HTR-8/SVneo (cell line): ENCODE results near the gene KLHL25.
"Not testable (repeated sequence)": the region's sequence is repeated elsewhere in the genome, so short reads cannot be mapped to it uniquely, and the experiment has no call there.

Experiments
- DNase-seq: peaks from one replicate; pipeline ENCODE4 v3.0.0; 2011; ENCODE audit warnings: low spot score, mixed read lengths; ENCODE audit not compliant: insufficient read length
- FAIRE-seq: peaks from 2 replicates; lab custom pipeline; 2011; peaks lifted over from hg19 to GRCh38; lab: Jason Lieb, UNC

KLHL25 gene

GRCh38 chr15:85810075-85810474 is 15.3 kb upstream of the KLHL25 start:
- no peak for DNase-seq
- no peak for FAIRE-seq

GRCh38 chr15:85805420-85805819 is 10.7 kb upstream of the KLHL25 start:
- DNase-seq (no peak), FAIRE-seq (no peak)

- no peak for FAIRE-seq
- DNase-seq: no peak
Observed at GRCh38 chr15:85804481-85805170, 9.9 kb upstream of the KLHL25 start.

- DNase-seq, FAIRE-seq: not testable (repeated sequence)
Observed at GRCh38 chr15:85802617-85803016, 7.9 kb upstream of the KLHL25 start.

GRCh38 chr15:85800478-85801123 is 5.9 kb upstream of the KLHL25 start:
- FAIRE-seq (no peak), DNase-seq (peak; percentile 61)

GRCh38 chr15:85796371-85796770 is 1.6 kb upstream of the KLHL25 start:
- FAIRE-seq, DNase-seq: not testable (repeated sequence)

GRCh38 chr15:85795337-85796305 is 896 bp upstream of the KLHL25 start:
- DNase-seq (no peak), FAIRE-seq (no peak)

- no peak for FAIRE-seq
- DNase-seq: no peak
Observed at GRCh38 chr15:85793641-85794597, 806 bp downstream of the KLHL25 start.

GRCh38 chr15:85792912-85793590 is 1.7 kb downstream of the KLHL25 start:
- DNase-seq (no peak), FAIRE-seq (no peak)

- no peak for DNase-seq
- no peak for FAIRE-seq
Observed at GRCh38 chr15:85792102-85792731, 2.5 kb downstream of the KLHL25 start.

- FAIRE-seq: no peak
Observed at GRCh38 chr15:85789496-85789875, 5.2 kb downstream of the KLHL25 start.

GRCh38 chr15:85788771-85789495 is 5.8 kb downstream of the KLHL25 start:
- no peak for FAIRE-seq

More at GRCh38 chr15:85789496-85789875, 5.2 kb downstream of the KLHL25 start:
- DNase-seq: no peak

GRCh38 chr15:85786781-85787114 is 8.0 kb downstream of the KLHL25 start:
- FAIRE-seq: no peak
- DNase-seq: no peak

More at GRCh38 chr15:85788771-85789495, 5.8 kb downstream of the KLHL25 start:
- DNase-seq: no peak

- FAIRE-seq (no peak), DNase-seq (no peak)
Observed at GRCh38 chr15:85785887-85786780, 8.6 kb downstream of the KLHL25 start.

- no peak for FAIRE-seq
- no peak for DNase-seq
Observed at GRCh38 chr15:85782064-85782463, 12.7 kb downstream of the KLHL25 start.

- DNase-seq (no peak), FAIRE-seq (no peak)
Observed at GRCh38 chr15:85781099-85781498, 13.6 kb downstream of the KLHL25 start.
